Testis (tissue), 3 donors: ENCODE measurements around the gene CYB5B. TPM values are rescaled to one million over a fixed set of nuclear protein-coding genes. Genes with fewer than 3 reads are reported as not detected.
A peak's percentile ranks its signal among the peaks of the same experiment; 100 is the strongest.

Experiments
- DNase-seq: peaks from one replicate; pipeline ENCODE4 v3.0.0-alpha.2; 2019
- H3K27ac ChIP-seq, 2 donors: fragments of 200-600 bp; sonication (generic); one replicate each; pipeline ENCODE4 v1.5.1; 2019
- H3K27me3 ChIP-seq: fragments of 200-600 bp; sonication (generic); one replicate; pipeline ENCODE4 v1.5.1; 2019
- H3K36me3 ChIP-seq: fragments of 200-600 bp; sonication (generic); one replicate; pipeline ENCODE4 v1.5.1; 2017; ENCODE audit warnings: low read depth; ENCODE audit errors: missing control alignments
- H3K4me1 ChIP-seq: fragments of 200-600 bp; sonication (generic); one replicate; pipeline ENCODE4 v1.5.1; 2019
- H3K4me3 ChIP-seq, 2 donors: fragments of 200-600 bp; sonication (generic); one replicate each; pipeline ENCODE4 v1.5.1; 2017 to 2019
- H3K9me3 ChIP-seq: fragments of 200-600 bp; sonication (generic); one replicate; pipeline ENCODE4 v1.5.1; 2017
- CTCF ChIP-seq, 3 experiments: fragments of 450-650 bp in 2 of 3; fragments of 200-600 bp in 1 of 3; sonication (generic) in 1 of 3; IDR thresholded peaks; one replicate each; pipeline ENCODE4 v1.5.1; 2016 to 2019; ENCODE audit warnings: antibody characterized with exemption in 3 of 3, mild to moderate bottlenecking in 2 of 3, moderate library complexity in 1 of 3
- POLR2A ChIP-seq: fragments of 450-650 bp; IDR thresholded peaks from one replicate; pipeline ENCODE4 v1.6.1; 2017; ENCODE audit warnings: antibody characterized with exemption, mild to moderate bottlenecking, moderate library complexity
- WGBS, 2 donors: methylation state at CpG; one replicate each; pipeline ENCODE4 v1.1.5; 2018; 5-methylcytosine and 5-hydroxymethylcytosine counted together
- intact Hi-C: fragments of 100-400 bp; cut with DNase I; formaldehyde crosslinking; loops from one replicate; pipeline ENCODE4 v1.15.1; 2023; ENCODE audit warnings: low total_unique reads
- polyA plus RNA-seq: library from polyadenylated mRNA; stranded (reverse); fragments of 350-450 nt; fragmentation: Illumina TruSeq; extraction: RNeasy Lipid Tissue Mini Kit (QIAGEN cat#74804); gene quantifications from one replicate; pipeline ENCODE4 v1.2.3, GENCODE V29; 2014; ENCODE audit warnings: low read depth, low replicate concordance; ENCODE audit not compliant: insufficient read depth
- total RNA-seq, 2 donors: library from RNA; depleted of rRNA; stranded (reverse); fragments of >200 nt; gene quantifications; one replicate each; pipeline ENCODE4 v1.2.3, GENCODE V29; 2016

The CYB5B gene
- total and polyA plus RNA-seq, 3 donors from 2014 or later, result 65.8 to 91.9 (median 85.0) TPM

GRCh38 chr16:69411064-69411985, 13.1 kb upstream of the CYB5B start:
- WGBS, 2 donors, result 81 to 87% methylated on average over 18 of the region's 18 CpGs
- TF ChIP-seq POLR2A (no peak), CTCF (IDR thresholded peaks at IDR 0.05) (no peak)
- no peaks in the 10 kb centered on the region for H3K27me3 ChIP-seq
- no peaks in the 10 kb centered on the region for H3K4me1 ChIP-seq
- no peak overlapping the region for H3K4me3 ChIP-seq
- H3K27ac ChIP-seq, result no peak overlapping the region
- no peaks in the 10 kb centered on the region for H3K36me3 ChIP-seq
- DNase-seq, result no peak
- no peaks in the 10 kb centered on the region for H3K9me3 ChIP-seq
- intact Hi-C loops, result no loop called here

- intact Hi-C loops, result no loop called here
- TF ChIP-seq CTCF (IDR thresholded peaks at IDR 0.05) (no peak), POLR2A (no peak)
- Histone ChIP-seq H3K4me3 (no peak overlapping the region), H3K36me3 (no peaks in the 10 kb centered on the region), H3K9me3 (no peaks in the 10 kb centered on the region), H3K27me3 (no peaks in the 10 kb centered on the region), H3K27ac (no peak overlapping the region), H3K4me1 (no peaks in the 10 kb centered on the region)
- DNase-seq, result no peak
- 81 to 90% methylated on average over 12 of the region's 12 CpGs for WGBS, 2 donors
These were observed 12.1 kb upstream of the CYB5B start for GRCh38 chr16:69412287-69412686.

GRCh38 chr16:69413045-69413664, 11.3 kb upstream of the CYB5B start:
- intact Hi-C loops, result no loop called here
- no peak overlapping the region for H3K27ac ChIP-seq
- WGBS, 2 donors, result 81 to 83% methylated on average over 7 of the region's 7 CpGs
- TF ChIP-seq CTCF (IDR thresholded peaks at IDR 0.05) (no peak), POLR2A (no peak)
- no peak for DNase-seq
- H3K36me3 ChIP-seq, result no peaks in the 10 kb centered on the region
- H3K4me1 ChIP-seq, result peaks cover 4% of the 10 kb centered on the region
- no peaks in the 10 kb centered on the region for H3K27me3 ChIP-seq
- H3K4me3 ChIP-seq, result no peak overlapping the region
- H3K9me3 ChIP-seq, result no peaks in the 10 kb centered on the region

GRCh38 chr16:69417520-69418199, 6.8 kb upstream of the CYB5B start:
- Histone ChIP-seq H3K4me1 (peaks cover 4% of the 10 kb centered on the region), H3K36me3 (no peaks in the 10 kb centered on the region), H3K27me3 (no peaks in the 10 kb centered on the region), H3K9me3 (no peaks in the 10 kb centered on the region), H3K27ac (peak overlapping the region in 1 of 2 donors; percentile 41), H3K4me3 (no peak overlapping the region)
- no peak for TF ChIP-seq CTCF (IDR thresholded peaks at IDR 0.05)
- TF ChIP-seq POLR2A, result no peak
- DNase-seq, result no peak
- intact Hi-C loops, result no loop called here
- WGBS, 2 donors, result 35 to 43% methylated on average over 7 of the region's 7 CpGs
